HG02885 (cell line): ENCODE measurements around the gene MTM1.

Experiments
- ATAC-seq: cut with Tn5 transposase; IDR thresholded peaks from one replicate; pipeline ENCODE4 v1.9.1; 2021; ENCODE audit warnings: mild to moderate bottlenecking; ENCODE audit not compliant: unreplicated experiment, poor library complexity

Gene MTM1

DNA sequence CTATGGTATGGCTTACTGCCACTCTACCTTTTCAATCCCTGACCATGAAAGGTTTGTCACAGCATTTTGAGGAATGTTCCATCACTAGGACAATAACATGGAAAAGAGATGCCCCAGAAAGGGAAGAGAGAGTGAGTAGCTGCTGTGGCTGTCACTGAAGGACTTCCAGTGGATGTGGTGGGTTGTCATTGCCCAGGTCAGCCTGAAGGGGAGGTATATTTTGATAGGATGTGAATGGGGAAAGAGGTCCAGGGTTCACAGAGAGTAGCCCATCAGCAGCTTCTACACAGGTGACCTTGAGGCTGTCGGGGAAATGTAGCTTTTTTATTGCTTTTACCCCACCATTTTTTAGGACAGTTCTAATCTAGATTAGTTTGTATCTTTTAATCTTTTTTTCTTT, 30.8 kb downstream of the MTM1 start:
- ATAC-seq = no peak

DNA sequence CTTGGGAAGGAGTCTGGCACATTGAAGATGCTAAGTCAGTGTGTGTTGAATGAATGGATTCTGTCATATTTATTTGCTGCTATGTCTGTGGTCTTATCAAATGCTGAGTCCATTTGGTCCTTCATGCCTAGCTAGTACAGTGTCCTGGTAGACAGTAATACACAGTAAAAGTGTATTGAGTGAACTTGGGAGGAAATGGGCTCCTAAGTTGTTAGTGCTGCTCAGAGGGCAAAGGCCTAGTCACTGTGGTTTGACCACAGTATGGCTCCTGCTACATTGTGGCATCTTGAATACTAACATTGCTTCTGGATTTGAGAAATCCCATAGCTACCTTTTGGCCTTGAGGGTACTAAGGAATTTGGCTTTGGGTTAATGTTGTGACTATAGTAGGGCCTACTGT, 33.9 kb downstream of the MTM1 start:
- ATAC-seq = no peak

DNA sequence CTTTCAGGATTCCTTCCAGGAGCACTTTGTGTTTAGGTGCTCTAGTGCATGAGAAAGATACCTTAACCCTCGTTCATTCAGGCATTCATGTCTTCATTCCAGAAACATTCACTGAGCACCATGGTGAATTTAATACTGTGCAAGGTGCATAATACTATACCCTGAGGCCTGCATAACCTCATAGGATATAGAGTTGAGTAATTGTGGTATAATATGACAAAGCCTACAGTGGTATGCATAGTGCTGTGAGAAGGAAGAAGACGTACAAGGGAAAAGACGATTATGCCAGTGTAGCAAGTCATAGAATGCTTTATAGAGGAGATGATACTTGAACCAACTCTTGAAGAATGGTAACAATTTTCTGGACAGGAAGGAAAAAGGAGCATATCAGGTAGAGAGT, 34.3 kb downstream of the MTM1 start:
- ATAC-seq = no peak

DNA sequence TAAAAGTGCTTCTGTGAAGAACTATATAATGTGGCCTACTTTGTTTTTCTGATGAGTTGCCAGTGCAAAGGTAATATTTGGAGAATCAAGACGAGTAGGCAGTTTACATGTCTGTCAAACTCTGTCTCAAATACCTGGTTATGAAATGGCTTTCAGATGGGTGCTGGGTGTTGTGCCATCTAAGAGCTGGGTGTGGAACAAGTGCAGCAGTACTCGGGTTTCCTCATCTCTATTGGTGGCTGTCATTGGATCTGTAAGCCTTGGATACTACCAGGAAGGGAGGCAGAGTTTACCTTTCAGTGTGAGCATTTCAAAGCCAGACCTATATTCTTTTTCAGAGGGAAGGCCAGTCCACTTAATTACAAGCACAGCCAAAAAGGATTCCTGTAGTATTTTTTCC, 37.2 kb downstream of the MTM1 start:
- no peak for ATAC-seq

DNA sequence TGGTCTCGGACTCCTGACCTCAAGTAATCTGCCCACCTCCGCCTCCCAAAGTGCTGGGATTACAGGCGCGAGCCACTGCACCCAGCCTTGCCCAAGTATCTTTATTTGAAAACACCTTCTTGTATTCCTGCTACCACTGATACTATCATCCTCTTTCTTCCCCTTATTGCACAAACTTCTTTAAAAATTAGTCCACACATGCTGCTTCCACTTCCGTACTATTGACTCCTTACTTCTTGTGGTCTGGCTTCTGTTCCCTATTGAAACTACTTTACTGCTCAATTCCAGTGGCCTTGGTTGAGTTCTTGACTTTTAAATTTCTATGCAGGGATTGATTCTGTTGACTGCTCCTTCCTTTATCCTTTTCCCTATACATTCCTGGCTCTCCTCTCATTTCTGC, 38.8 kb downstream of the MTM1 start:
- ATAC-seq = no peak

DNA sequence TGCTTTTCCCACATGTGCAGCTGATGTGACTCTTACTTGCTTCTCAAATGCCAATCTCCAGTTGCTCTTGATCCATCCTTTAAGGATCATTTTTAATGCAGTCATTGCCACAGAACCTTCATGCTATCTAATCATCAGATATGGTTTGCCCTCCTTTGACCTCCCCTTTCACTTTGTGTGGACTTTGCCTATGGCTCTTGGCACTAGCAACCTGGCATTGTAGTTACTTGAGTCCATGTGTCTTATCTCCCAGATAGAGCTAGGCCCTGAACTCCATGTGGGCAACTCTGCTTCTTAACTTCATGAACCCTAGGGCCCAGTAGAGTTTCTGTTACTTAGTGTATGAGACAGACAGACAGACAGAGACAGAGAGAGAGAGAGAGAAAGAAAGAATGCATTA, 41.6 kb downstream of the MTM1 start:
- ATAC-seq = no peak

DNA sequence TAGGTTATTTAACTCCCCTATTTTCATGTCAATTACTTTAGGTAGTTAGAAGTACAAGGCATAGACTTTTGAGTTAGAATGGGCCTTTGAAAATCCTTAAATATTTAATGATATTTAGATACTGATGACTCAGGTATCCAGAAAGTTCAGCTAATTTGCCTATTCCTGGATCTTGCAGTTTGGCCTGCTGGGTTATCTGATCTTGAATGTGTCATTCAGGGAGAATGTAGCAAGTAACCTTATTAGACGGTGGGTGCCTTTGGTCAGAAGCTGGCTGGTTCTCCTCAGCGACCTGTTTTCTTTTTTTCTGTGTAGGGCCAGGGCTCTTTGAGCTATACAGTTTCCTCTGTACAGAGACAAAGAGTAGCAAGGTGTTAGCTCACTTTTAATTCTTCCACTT, 42.0 kb downstream of the MTM1 start:
- ATAC-seq = no peak

DNA sequence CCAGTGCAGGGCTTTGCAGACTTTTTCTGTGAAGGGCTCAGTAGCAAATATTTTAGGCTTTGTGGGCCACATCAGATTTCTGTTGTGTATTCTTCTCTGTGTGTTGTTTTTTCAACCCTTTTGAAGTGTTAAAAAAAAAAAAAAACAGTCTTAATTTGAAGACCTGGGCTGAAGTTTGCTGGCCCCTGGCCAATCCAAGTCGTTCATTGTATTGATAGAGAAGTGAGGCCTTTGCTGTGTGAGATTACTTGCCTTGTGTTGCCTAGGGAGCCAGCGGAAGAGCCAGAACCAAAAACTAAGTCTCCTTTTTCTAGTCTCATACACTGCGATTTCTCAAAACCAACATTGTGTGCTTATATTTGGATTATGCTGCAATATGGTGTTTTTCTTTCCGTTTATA, 46.9 kb downstream of the MTM1 start:
- no peak for ATAC-seq

DNA sequence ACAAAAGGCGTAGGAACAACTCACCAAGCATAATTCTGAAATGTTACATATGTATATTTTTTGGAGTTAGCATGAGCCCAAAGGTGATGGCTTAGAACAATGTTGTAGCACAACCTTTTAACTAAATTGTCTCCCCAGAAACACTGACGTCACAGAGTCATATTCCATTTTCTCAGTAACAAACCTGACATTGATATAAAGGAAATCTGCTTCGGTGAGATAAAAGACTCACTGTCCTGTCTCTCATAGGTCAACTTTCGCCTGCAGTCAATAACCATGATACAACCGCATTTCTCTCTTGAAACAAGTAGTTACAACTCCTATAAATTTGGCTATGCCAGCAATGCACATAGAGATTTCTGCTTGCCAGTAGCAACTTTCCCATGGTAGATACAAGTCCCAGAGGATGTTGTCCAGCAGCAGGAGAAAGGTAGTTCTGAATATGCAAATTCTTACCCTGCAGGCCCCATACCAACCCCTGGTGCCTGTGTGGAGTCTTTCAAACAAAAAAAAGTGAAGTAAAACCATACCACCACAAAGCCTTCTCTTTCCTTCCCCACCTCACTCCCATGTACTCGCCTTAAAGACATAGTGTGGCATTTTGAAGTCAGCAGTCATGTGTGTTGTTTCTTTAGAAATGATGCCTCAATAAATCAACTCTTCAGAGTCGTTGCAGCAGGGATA, 47.9 kb downstream of the MTM1 start:
- ATAC-seq = no peak

DNA sequence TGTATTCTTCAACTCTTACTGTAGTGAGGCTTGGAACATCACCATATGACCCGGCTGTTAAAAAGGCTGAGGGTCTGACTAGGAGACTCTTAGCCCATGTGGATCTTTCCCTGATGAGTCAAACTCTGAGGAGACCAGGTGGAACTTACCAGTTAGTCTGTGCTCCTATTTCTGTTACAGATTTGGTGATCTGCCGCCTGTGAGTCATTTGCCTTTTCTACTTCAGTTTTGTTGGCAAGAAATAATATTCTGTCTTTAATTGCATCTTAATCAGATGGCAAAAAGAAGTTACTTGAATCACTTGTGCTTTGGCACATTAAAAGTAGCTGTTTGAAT, 48.4 kb downstream of the MTM1 start:
- ATAC-seq = no peak

DNA sequence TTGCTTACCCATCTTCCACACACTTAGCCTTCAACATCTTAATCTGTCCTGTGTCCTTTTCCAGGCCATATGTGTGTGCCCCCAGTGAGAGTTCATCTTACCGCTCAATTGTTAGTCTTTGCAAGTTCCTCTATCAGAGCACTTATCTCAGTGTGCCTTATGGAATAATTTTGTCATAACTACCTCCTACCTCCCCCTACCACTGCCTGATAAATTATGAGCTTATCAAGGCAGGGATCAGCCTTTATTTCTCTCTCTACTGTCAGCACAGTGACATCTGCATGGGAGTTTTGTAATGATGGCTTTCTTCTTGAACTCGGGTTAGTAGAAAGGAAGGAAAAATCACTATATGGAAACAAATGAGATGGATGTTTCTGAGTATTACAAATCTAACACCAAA, 53.2 kb downstream of the MTM1 start:
- no peak for ATAC-seq

DNA sequence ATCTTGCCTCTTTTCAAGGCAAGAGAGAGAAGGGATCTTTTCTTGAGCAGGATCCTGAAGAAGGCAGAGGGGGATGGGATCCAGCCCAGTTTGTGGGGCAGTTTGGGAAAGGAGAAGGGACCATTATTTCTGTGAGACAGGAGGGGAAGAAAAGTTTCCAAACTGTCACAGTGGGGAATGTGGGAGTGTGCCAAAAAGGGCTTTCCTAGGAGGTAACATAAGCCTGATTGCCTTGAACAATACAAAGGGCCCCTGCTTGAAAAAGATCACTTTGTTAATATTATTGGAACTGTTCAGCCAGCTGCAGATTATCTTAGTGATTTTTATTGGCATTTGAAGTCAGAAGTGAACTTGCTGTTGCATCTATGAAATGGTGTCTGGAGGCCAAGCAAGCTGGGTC, 55.2 kb downstream of the MTM1 start:
- no peak for ATAC-seq

DNA sequence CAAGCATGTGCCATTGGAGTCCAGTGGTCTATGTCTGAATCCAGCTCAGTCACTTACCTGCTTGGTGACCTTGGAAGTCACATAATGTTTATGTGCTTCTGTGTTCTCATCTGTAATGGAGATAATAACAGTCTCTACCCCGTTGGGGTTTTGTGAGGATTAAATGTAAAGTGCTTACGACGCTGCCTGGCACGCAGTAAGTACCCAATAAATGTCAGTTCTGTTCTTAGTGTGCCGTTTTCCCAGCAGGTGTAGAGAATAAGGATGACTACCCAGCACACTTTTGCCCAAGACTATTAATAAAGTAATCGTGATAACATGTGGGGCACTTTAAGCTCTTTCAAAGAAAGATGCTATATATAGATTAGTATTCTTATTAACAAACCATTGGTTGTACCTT, 56.7 kb downstream of the MTM1 start:
- ATAC-seq = no peak

DNA sequence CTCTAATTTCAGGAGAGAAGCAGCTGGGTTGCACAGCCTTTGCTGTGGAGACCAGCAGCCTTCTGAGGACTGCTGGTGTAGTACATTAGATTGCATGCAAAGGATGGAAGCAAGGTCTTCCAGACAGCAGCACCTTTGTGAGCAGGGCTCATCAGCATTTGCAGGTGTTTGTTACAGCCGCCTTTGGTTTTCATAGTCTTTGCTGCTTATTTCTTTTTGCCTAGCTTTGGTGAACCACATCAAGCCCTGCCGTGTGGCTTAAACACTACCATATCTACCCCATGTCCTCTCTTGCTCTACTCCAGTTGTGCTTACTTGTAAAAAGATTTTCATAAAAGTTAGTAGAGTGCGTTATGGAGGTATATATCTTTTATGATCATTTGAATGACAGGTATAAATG, 57.5 kb downstream of the MTM1 start:
- ATAC-seq = no peak

DNA sequence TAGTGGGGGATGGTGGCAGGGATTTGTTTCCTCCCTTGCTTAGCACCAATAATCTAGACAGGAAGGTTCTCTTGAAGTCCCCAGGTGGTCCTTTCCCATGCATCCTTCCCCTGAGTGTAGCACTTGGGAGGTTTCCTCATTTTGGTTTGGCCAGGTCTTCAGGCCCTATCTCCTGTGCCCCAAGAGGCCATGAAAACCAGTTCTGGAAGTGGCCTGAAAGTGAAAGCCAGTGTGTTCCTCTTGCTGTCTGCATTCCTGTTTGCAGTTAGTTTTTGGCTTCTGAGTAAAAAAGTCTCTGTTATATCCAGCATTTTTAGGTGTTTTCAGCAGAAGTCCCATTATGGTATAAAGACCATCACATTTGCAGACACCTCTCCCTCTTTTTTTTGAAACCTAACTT, 59.5 kb downstream of the MTM1 start:
- no peak for ATAC-seq

DNA sequence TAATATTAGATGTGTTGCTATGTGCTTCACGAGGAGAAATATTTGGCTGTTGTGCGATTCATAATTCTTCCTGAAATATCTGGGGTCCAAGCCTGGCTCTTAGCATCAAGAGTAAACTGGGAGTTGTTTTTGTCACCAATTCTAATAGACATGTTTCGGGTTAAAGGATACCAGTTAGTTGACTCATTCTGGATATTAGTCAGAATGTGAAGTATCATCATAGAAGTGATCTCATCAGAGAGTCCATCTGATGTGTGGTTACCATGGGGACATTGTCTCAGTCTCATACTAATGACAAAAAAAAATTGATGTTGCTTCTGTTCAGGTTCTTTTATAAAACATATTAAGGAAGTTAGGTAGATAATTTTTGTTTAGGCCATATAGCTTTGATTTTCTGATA, 67.5 kb downstream of the MTM1 start:
- peak; percentile 90 for ATAC-seq

DNA sequence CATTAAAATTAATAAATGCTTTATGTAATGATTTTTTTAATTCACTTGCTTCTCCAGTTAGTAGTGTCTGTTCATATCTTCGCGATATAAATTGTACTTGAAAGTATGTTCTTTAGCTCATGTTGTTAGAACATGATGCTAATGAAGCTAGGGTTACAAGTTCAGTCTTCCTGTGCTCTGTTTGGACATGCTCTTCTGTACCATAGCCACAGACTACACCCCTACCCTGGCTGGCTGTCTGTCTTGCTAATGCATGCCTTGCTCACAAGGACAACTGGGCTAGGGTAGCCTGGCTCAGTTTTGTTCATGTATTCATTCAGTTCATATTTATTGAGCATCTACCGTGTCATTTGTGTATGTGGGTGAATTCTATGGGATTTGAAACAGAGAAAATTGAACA, 74.0 kb downstream of the MTM1 start:
- no peak for ATAC-seq

DNA sequence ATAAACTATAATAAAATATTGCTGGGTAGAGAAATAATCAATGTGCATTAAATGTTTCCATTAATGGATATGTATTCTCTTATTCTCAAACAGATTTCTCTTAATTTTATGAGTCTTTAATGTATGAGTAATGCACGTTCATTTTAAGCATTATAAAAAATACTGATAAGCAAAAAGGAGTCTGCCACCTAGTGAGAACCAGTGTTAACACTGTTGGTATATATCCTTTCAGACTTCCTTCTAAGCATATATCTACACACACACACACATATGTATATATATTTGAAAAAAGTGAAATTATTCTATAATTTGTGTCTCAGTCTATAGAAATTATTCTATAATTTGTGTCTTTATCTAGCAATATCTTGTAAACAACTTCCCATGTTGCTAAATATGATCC, 74.8 kb downstream of the MTM1 start:
- ATAC-seq = no peak

DNA sequence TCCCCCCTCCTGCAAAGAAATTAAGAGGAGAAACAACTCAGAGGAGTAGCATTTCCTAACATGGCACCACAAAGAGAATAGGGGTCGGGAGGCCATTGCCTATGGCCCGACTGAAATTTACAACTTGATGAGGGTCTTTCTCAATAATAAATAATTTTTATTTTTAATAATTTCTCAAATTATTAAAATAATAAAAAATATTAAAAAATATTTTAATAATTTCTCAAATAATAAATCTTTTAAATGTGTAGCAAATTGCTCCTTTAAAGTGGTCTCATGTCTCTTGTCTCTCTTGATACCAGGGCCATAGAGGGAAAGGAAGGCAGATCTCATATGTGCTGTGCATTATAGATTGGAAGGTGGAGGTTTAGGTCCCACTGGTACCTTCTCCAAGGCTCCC, 75.5 kb downstream of the MTM1 start:
- no peak for ATAC-seq

DNA sequence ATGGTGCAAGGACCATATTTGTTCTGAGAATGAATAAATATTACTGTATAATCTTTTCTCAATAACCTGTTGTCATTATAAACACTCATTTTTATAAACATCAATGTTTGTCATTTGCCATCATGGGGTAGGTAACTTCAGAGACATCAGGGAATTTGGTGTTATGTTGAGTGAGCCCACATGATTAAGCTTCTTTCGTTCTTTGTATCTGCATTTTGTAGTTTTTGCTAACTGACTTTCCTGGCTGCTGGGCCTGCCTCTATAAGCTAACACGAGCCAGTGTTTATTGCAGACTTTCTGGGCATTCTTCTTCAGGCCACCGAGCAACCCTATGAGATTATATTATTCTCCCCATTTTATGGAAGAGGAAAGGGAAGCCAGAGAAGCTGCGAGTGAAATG, 76.0 kb downstream of the MTM1 start:
- ATAC-seq = no peak

DNA sequence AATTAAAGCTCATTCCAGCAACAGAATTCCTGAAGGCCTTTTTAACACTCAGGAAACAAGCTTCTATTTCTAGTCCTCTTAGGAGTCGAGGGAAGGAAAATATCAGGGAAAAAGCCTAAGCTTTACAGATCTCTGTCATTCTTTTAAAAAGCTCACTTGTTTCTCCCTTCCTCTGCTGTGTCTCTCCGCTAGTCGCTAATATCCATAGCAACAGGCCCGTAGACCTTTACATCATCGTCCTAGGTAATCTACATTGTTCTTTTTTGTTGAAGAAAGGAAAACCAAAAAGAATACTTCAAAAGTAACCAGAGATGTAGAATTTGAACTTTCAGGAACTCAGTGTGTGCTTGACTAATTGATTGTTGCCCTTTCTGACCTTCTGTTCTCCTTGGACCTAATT, 78.9 kb downstream of the MTM1 start:
- no peak for ATAC-seq

DNA sequence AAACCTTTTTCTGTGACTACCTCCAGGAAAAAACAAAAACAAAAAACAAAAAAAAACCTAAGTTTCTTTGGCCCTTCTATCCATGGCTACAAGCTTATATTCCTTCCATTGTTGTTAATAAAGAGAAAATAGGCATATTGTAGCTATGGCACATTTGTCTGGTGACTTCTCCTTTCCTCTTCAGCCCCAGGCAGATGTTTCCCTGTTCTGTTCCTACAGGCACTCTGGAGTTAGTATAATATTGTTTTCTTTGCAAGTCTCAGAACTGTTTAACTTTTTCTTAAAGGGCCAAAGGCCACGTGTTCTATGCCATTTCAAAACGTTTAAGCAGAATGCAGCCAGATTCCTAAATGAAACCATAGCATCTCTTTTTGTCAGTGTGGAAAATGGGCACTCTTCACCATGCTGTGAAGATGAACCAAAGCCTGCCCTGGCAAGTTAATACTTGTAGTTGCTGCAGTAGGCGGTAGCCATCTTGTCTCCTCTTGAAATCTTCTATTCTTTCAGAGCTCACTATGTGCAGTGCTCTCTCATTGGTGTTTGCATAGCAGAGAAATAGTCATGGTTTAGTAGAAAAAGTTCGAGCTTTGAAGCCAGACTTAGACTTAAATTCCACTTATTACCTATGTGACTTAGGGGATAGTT, 80.0 kb downstream of the MTM1 start:
- no peak for ATAC-seq
